MCF 10A (cell line): ENCODE measurements around the gene SPTBN5. TPM values are rescaled to one million over a fixed set of nuclear protein-coding genes. Genes with fewer than 3 reads are reported as not detected.

Source experiments
- BruUV-seq: library from RNA; stranded (reverse); fragments of 400-500 nt; replicated peaks from 2 replicates; lab custom pipeline; 2021; lab: Mats Ljungman, UMichigan
- CTCF ChIA-PET: fragments of 300-600 bp; sonication (Branson Sonifier 250); formaldehyde crosslinking; extraction: SDS; loops from one replicate; lab custom pipeline; 2021; ENCODE audit warnings: antibody characterized with exemption, inconsistent platforms; lab: Yijun Ruan, JAX
- POLR2A ChIA-PET: fragments of 300-600, 350-650 bp; sonication (Branson Sonifier 250); formaldehyde crosslinking; extraction: SDS; loops from one replicate; lab custom pipeline; 2020; ENCODE audit warnings: antibody characterized with exemption, inconsistent platforms; lab: Yijun Ruan, JAX
- DNase-seq: peaks from one replicate; pipeline ENCODE4 v3.0.0-alpha.2; 2018; ENCODE audit not compliant: unreplicated experiment
- H3K27ac Mint-ChIP-seq: one replicate; pipeline ENCODE4 v1.8.0; 2022; ENCODE audit warnings: mild to moderate bottlenecking, low read depth, mixed read lengths; ENCODE audit not compliant: unreplicated experiment
- H3K27me3 Mint-ChIP-seq: one replicate; pipeline ENCODE4 v1.8.0; 2022; ENCODE audit warnings: mixed read lengths; ENCODE audit not compliant: insufficient read depth, unreplicated experiment
- H3K36me3 Mint-ChIP-seq: one replicate; pipeline ENCODE4 v1.8.0; 2022; ENCODE audit warnings: mild to moderate bottlenecking, moderate library complexity, mixed read lengths; ENCODE audit not compliant: insufficient read depth, unreplicated experiment
- H3K4me1 Mint-ChIP-seq: one replicate; pipeline ENCODE4 v1.8.0; 2022; ENCODE audit warnings: mixed read lengths; ENCODE audit not compliant: insufficient read depth, unreplicated experiment
- H3K4me3 Mint-ChIP-seq: one replicate; pipeline ENCODE4 v1.8.0; 2022; ENCODE audit warnings: mild to moderate bottlenecking, moderate library complexity, mixed read lengths; ENCODE audit not compliant: unreplicated experiment
- H3K9me3 Mint-ChIP-seq: one replicate; pipeline ENCODE4 v1.8.0; 2022; ENCODE audit warnings: mixed read lengths; ENCODE audit not compliant: unreplicated experiment
- CTCF ChIP-seq: fragments of 200-600 bp; IDR thresholded peaks from one replicate; pipeline ENCODE4 v1.8.0; 2022; ENCODE audit warnings: antibody characterized with exemption, mild to moderate bottlenecking; ENCODE audit not compliant: unreplicated experiment
- intact Hi-C: fragments of 100-400 bp; cut with micrococcal nuclease; formaldehyde crosslinking; loops from 2 replicates; pipeline ENCODE4 v1.14.1; 2022
- total RNA-seq: library from RNA; stranded (reverse); gene quantifications from 2 replicates; pipeline ENCODE4 v1.2.3, GENCODE V29; 2022

Gene SPTBN5
- total RNA-seq, 1 experiment from 2014 or later, result 1.1 TPM

DNA sequence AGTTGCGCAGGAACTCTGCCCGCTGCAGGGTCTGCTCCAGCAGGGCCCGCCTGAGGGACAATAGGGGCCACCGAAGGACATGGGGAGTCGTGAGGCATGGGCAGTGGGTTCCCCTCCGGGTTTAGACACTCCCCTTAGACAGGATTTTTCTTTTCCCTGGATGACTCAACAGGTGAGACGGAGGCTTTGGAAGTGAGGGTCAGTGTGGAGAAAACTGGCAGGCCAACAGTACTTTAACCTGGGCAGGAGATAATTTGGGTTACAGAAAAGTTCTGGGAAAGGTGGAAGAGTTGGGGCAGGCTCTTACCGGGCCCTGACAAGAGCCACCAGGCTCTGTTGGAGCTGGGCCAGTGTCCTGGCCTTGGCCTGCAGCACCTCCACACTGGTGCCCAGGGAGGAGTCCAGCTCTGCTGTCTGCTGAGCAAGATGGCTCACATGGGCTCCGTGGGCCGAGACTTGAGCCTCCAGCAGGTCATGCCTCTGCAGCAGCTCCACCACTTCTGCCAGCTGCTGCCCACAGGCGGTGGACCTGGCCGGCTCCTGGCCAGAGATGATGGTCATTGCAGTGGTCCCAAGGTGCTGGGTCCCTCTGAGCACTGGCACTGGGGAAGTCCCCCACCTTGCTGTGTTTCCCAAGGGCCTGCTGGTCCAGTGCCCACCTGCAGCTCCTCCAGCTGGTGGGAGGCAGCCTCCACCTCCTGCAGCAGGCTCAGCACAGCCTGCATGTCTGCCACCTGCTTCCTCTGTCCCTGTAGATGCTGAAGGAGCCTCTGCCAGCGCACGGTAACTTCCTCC lies 11.0 kb downstream of the SPTBN5 start:
- BruUV-seq, result no TSS peak
- no peak overlapping the region for H3K27ac Mint-ChIP-seq
- TF ChIP-seq CTCF, result no peak
- no peaks in the 10 kb centered on the region for H3K36me3 Mint-ChIP-seq
- ChIA-PET CTCF (no interaction called here), POLR2A (no interaction called here)
- DNase-seq, result no peak
- H3K4me3 Mint-ChIP-seq, result no peak overlapping the region
- H3K4me1 Mint-ChIP-seq, result no peaks in the 10 kb centered on the region
- H3K27me3 Mint-ChIP-seq, result no peaks in the 10 kb centered on the region
- H3K9me3 Mint-ChIP-seq, result no peaks in the 10 kb centered on the region
- intact Hi-C loops, result no loop called here

DNA sequence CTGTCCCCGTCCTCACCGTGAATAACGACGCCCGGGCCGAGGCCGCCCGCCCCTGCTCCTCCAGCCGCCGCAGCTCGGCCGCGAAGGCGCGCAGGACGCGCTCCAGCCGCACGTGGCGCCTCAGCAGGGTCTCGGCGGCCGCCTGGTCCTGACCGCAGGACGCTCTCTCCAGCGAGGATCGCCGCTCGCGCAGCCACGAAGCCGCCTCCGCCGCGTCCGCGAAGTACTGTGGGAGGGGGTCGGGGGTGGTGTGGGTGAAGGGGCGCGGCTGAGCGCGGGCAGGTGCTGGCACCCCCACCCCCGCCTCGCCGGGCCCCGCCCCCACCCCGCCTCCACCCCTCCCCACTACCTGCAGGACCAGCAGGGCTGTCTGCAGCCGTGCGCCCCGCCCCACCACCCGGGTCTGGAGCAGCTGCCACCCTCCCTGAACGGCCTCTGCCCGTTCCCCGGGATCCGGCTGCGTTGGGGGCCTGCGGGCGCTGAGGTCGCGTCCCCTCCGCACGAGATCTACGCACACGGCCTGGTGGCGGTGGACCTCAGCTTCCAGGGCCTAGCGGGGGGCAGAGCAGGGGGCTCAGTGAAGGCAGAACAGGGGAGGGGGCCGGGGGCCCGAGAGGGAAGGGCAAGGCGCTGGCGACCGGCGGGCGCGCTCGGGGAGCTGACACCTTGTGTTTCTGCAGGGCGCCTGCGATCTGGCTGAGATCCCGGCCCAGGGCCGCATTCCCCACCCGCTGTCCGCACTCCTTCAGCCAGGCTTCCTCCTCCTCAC lies 11.7 kb downstream of the SPTBN5 start:
- no peaks in the 10 kb centered on the region for H3K9me3 Mint-ChIP-seq
- DNase-seq, result no peak
- ChIA-PET POLR2A (no interaction called here), CTCF (no interaction called here)
- intact Hi-C loops, result no loop called here
- no peaks in the 10 kb centered on the region for H3K27me3 Mint-ChIP-seq
- H3K4me1 Mint-ChIP-seq, result no peaks in the 10 kb centered on the region
- H3K4me3 Mint-ChIP-seq, result no peak overlapping the region
- H3K36me3 Mint-ChIP-seq, result no peaks in the 10 kb centered on the region
- BruUV-seq, result no TSS peak
- no peak for TF ChIP-seq CTCF
- no peak overlapping the region for H3K27ac Mint-ChIP-seq

- no peaks in the 10 kb centered on the region for H3K27me3 Mint-ChIP-seq
- no peaks in the 10 kb centered on the region for H3K9me3 Mint-ChIP-seq
- BruUV-seq, result no TSS peak
- H3K36me3 Mint-ChIP-seq, result no peaks in the 10 kb centered on the region
- ChIA-PET CTCF (no interaction called here), POLR2A (no interaction called here)
- no peak overlapping the region for H3K27ac Mint-ChIP-seq
- DNase-seq, result no peak
- no peak overlapping the region for H3K4me3 Mint-ChIP-seq
- intact Hi-C loops, result no loop called here
- no peak for TF ChIP-seq CTCF
- no peaks in the 10 kb centered on the region for H3K4me1 Mint-ChIP-seq
Observed at GRCh38 chr15:41881550-41881919, 12.3 kb downstream of the SPTBN5 start.

DNA sequence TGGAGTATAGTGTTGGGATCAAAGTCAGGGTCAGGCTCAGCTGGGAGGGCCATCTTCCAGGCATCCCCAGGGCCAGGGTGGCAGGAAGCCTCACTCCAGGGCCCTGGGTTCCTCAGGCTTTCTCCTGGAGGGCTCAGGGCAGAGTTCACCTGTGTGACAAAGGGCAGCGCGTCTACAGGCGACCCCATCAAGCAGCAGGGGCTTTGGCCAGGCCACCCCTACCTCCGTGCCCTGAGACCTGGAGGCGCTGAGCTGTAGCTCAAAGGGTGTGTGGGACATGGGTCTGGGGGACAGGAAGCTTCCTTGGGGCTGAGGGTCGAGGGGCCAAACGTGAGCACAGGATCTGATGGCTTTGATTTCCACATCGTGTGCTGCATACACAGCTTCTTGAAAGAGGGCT lies 12.8 kb downstream of the SPTBN5 start:
- Mint-ChIP-seq H3K27me3 (no peaks in the 10 kb centered on the region), H3K27ac (no peak overlapping the region), H3K4me3 (no peak overlapping the region), H3K36me3 (no peaks in the 10 kb centered on the region), H3K9me3 (no peaks in the 10 kb centered on the region), H3K4me1 (no peaks in the 10 kb centered on the region)
- no peak for DNase-seq
- BruUV-seq, result no TSS peak
- ChIA-PET POLR2A (no interaction called here), CTCF (interaction anchor here (0.7 kb wide), 1 partner anchor 127 kb away, joined by 3 read pairs; no protein-coding TSS in a partner anchor)
- intact Hi-C loops, result no loop called here
- TF ChIP-seq CTCF, result no peak
